Lung microvascular endothelial cell (primary cell): ENCODE measurements around the gene LMX1B. TPM values are rescaled to one million over a fixed set of nuclear protein-coding genes. Genes with fewer than 3 reads are reported as not detected.

Source experiments
- DNase-seq, 2 donors: peaks; one replicate each; pipeline versions ENCODE4 v3.0.0 to v3.0.0-alpha.2; 2010; ENCODE audit warnings: low read depth in 2 of 2
- total RNA-seq: library from RNA; depleted of rRNA; stranded (reverse); fragments of >200 nt; gene quantifications from 2 replicates; pipeline ENCODE4 v1.2.1, GENCODE V29; 2014

Gene LMX1B
- total RNA-seq, 1 donor from 2014 or later: not detected

GRCh38 chr9:126694206-126695081 is 80.7 kb downstream of the LMX1B start:
- DNase-seq: no peak

DNA sequence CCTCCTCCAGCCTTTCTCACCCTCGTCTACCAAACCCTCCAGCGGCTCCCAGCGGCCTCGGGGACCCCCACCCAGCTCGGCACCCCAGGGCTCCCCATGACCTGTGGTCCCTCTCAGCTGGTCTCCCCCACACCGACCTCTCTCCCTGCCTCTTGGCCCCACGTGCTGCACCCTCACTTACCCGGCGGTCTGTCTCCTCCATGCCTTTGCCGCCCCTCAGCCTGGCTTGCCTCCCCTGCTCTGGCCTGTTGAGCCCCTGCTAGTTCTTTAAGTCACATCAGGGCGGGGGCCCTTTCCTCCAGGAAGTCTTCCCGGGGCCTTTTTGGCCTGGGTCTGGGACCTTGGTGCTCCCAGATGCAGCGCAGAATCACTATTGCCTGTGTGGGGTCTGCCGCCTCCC is 81.5 kb downstream of the LMX1B start:
- DNase-seq: no peak

DNA sequence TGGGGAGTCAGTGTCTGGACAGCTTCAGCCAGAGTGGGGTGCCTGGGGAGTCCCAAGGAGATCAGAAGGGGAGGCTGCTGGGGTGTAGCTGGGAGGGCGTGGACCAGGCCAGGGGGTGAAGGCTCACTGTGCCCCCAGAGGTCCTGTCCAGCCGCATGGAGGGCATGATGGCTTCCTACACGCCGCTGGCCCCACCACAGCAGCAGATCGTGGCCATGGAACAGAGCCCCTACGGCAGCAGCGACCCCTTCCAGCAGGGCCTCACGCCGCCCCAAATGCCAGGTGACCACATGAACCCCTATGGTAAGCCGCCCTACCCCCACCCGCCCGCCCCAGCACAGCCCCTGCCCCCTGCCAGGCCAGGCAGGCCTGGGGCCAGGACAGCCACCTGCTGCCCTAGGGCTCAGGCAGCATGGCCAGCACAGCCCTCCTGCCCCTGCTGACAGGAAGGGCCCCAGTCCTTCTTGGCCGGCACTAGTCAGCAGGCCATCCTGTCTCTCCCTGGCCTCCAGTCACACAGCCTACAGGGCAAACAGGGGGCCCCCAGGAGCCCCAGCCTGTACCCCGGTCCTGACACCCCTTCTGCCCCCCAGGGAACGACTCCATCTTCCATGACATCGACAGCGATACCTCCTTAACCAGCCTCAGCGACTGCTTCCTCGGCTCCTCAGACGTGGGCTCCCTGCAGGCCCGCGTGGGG is 82.1 kb downstream of the LMX1B start:
- no peak for DNase-seq

GRCh38 chr9:126696401-126697145 is 82.8 kb downstream of the LMX1B start:
- DNase-seq: no peak

DNA sequence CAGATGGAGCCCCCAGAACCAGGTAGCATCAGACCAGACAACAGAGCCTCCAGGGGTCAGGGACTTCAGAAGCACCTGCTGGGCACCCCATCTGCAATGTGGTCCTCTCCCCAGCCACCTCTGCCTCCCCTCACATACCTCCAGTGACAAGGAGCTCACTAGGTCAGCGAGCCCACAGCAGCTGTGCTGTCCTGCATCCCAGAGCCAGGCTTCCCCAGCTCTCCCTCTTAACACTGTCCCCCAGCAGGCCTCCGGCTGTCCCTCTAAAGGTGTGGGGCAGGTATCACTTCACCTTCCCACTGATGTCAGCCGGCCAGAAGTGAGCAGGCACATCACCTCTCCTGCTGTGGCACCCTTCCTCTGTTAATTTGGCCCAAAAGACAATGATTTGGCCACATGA is 83.6 kb downstream of the LMX1B start:
- no peak for DNase-seq

DNA sequence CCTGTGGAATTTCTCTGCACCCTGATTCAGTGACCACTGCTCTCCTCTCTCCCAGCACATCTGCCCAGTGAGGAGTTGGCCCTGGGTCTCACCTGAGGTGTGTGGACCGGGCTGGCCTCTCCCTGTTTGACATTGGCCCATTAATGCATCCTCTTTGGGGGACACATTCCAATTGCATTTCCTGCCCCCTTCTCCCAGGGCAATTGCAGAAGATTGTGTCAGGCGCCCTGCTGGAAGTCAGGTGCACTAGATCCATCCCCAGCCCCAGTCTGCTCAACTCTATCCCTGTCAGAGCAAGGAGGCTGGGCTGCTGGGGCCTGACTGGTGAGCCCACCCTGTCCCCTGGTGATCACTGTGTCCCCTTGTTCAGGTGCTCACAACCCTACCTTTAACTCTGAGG is 84.5 kb downstream of the LMX1B start:
- DNase-seq: no peak

- no peak for DNase-seq
Measured at GRCh38 chr9:126698756-126699155, 85.0 kb downstream of the LMX1B start.

GRCh38 chr9:126699401-126699881 is 85.7 kb downstream of the LMX1B start:
- no peak for DNase-seq

- no peak for DNase-seq
Measured at GRCh38 chr9:126700296-126700695, 86.6 kb downstream of the LMX1B start.

DNA sequence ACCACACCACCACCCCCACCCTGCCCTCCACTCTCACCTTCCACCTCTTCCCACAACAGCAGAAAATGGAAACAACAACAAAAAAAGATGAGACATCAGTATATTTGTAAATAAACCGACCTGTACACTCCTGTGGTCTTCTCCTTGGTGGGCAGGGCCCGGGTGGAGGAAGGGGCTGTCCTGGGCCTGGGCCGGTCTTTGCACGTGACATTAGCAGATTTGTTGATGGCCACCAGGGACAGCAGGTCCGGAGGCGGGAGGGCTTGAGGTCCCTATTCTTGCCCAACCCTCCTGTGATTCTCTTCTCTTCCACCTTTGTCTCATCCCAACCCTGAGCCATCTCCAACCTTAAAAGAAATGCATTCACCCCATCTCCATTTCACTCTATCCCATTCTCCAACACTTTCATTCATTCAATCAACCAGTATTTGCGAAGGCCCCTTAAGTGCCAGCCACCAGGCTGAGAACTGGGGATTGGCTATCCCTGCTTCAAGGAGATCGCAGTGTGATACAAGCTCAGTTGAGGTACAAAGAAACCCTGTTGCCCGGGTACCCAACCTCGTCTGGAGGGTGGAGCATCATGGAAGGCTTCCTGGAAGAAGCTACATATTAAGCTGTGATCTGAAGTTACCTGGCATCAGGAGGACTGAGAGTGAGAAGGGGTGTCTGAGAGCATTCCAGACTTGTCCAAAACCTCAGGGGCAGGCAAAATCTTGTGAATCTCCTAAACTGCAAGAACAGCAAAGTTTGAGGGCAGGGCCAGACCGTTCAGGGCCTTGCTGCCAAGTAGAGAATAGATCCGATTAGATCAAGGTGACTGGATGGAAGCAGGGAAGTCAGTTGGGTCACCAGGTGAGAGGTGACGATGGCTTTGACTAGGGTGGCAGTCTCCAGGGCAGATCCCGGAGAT is 87.4 kb downstream of the LMX1B start:
- no peak for DNase-seq

GRCh38 chr9:126701813-126702140 is 88.0 kb downstream of the LMX1B start:
- no peak for DNase-seq

DNA sequence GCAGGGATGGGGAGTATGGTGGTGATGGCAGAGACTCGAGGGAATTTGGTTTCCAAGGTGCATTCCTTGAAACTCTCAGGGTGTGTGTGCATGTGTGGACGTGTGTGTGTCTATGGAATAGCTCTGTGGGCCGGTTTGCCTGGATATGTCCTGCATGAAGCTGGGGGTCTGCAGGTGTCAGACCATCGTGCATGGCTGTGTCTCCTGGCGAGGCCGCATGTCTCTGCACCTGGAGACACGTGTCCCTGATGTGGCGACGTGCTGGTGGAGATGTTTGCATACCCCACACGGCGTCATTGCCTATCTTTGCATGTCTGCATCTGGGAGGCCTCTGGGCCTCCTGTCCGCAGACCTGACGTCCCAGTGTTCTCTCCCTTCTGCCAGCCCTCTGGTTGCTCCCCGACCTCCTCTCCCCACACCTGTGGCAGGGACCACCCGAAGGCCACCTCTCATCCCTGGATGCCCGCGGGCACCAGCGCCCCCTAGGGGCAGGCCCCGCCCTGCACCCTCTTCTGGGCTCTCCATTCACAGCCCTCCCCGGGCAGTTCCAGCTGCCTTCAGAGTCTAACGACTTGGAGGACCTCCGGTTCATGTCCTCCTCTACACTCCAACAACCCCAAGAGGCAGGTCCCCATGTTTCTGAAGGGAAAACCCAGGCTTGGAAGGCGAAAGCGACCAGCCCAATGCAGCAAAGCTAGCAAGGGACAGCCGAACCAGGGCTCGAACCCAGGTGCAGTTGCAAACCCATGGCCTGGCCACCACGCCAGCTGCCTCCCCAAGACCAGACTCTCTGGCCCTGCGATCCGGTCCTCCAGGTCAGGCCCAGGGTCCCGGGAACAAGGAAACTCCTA is 88.6 kb downstream of the LMX1B start:
- no peak for DNase-seq

DNA sequence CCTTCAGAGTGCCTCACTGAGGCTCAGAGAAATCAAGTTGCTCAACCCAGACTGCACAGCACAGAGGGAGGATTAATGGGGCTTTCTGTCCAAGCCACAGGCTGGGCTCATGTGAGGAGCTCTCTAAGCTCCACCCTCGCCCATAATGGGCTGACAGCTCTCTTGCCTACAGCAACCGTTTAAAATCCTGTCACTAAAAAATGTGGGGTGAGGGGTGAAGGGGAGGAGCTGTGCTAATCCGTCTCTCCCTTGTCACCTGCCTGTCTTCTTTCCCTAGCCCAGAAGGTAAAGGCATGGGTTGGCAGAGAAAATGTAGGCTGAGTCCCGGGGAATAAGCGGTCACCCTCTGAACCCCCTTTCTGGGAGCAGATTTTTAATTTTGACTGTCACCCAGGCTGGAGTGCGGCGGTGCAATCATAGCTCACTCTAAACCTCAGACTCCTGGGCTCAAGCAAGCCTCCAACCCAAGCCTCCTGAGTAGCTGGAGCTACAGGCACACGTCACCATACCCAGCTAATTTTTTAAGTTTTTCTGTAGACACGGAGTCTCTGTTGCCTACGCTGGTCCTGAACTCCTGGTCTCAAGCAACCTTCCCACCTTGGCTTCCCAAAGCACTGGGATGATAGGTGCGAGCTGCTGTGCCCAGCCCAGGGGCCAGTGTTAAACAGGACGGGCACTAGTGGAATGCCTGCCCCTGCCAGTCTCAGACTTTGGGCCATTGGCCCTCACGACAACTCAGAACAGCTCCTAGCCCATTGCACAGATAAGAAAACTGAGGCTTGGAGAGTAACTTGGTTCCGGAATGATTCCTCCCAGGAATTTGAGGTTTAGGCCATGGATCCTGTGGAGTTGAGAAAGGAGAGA is 89.5 kb downstream of the LMX1B start:
- no peak for DNase-seq

DNA sequence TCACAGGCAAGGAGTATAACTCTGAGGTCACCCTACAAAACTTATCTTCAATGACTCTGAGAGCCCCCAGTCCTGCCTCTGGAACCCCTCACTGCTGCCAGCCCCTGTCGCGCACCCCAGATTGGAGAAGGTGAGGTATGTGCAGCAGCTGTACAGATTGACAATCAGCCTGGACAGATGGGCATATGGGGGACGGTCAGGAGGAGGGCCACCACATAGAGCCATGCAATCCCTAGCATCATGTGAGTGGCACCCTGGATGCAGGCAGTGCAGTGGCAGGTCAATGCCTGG is 90.1 kb downstream of the LMX1B start:
- DNase-seq: no peak

DNA sequence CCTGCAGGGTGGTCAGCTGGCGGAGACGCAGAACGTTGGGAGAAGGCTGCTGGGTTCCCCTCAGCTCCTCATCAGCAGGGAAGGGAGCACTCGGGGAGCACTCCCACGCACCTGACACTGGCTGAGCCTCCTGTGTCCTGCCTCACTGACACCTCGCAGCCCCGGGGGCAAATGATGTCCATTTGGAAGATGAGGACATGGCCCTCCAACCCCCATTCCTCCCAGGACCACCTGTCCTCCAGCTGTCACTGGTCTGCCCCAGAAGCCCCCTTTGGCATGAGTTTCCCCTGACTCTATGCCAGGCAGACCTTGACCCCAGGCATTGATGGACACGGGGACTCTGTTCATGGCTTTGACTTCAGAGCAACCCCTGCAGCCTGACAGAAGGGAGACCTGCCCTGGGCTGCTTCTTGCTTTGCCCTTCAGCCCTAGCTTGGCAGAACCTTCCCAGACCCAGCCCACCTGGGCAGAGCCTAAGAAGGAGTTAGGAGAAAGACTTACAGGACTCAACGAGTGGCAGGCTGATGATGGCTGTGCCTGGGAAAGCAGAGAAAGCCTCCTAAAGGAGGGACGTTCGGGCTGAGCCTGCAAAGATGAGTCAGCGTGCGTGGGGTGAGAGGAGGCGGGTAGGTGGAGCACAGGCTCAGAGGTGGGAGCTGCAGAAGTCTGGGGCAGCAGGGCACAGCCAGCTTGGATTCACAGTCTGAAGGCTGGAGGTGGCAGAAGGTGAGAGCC is 90.6 kb downstream of the LMX1B start:
- DNase-seq: no peak

- DNase-seq: peak; percentile 56 to 76
Measured at GRCh38 chr9:126704892-126705766, 91.4 kb downstream of the LMX1B start.

DNA sequence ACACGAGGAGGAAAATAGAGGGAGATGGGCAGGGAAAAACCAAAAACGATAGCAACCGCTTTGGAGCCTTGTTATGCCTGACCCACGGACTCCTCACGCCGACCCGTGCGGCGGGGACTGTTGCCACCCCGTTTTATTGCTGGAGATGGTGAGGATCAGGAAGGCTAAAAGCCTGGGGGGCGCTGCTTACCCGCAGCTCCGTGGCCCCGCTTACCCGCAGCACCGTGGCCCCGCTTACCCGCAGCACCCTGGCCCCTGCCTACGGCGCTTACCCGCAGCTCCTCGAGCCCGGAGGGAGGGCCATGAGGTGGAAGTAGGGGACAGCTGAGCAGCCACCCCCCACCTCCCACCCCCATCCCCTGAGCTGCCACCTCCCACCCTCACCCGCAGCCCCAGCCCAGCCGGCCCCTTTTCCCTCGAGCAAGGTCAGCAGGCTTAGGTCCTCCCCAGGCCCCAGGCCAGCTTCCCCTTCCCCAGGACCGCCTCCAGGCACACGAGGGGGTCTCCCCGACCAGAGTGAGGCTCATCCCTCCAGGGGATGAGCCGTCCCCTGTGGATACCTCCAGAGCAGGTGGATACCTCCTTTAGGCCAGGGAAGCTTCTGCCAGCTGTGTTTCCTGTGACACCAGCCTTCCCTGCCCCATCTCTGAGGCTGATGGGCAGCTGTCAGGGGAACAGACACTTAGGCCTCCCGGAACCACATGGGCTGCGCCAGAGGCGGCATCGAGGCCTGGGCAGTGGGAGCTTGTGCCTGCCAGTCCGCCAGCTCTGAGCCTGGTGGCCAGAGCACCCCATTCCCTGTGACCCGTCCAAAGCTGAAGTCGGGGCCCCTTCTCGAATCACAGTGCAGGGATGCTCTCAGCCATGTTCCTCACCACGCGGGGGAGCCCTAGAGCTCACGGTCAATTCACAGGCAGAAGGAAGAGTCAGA is 92.3 kb downstream of the LMX1B start:
- DNase-seq: peak; percentile 37 to 41
